KMS-11 (cell line): ENCODE results near the gene RABAC1.

Source experiments
- H2AFZ ChIP-seq: fragments of 200-600 bp; sonication (generic); 2 replicates; pipeline ENCODE4 v1.6.1; 2016; ENCODE audit warnings: antibody characterized with exemption, mixed run types, low read depth
- H3K27ac ChIP-seq: fragments of 200-600 bp; sonication (generic); 2 replicates; pipeline ENCODE4 v1.6.1; 2016; ENCODE audit warnings: mild to moderate bottlenecking, mixed run types
- H3K27me3 ChIP-seq: fragments of 200-600 bp; sonication (generic); 2 replicates; pipeline ENCODE4 v1.6.1; 2017; ENCODE audit warnings: mild to moderate bottlenecking, low read depth, mixed run types, moderate library complexity; ENCODE audit not compliant: insufficient read depth
- H3K36me3 ChIP-seq: fragments of 200-600 bp; sonication (generic); 2 replicates; pipeline ENCODE4 v1.6.1; 2017; ENCODE audit warnings: mild to moderate bottlenecking, mixed run types; ENCODE audit not compliant: insufficient read depth
- H3K4me1 ChIP-seq: fragments of 200-600 bp; sonication (generic); 2 replicates; pipeline ENCODE4 v1.6.1; 2016; ENCODE audit warnings: mild to moderate bottlenecking, low read depth, mixed run types; ENCODE audit not compliant: poor library complexity, severe bottlenecking
- H3K4me2 ChIP-seq: fragments of 200-600 bp; sonication (generic); 2 replicates; pipeline ENCODE4 v1.7.0; 2016; ENCODE audit warnings: mild to moderate bottlenecking, mixed run types
- H3K4me3 ChIP-seq: fragments of 200-600 bp; sonication (generic); IDR thresholded peaks from 2 replicates; pipeline ENCODE4 v1.6.1; 2017; ENCODE audit warnings: low read depth, low read length, mixed read lengths; ENCODE audit not compliant: insufficient read depth
- H3K79me2 ChIP-seq: fragments of 200-600 bp; sonication (generic); 2 replicates; pipeline ENCODE4 v1.6.1; 2016; ENCODE audit warnings: low read depth, mixed run types; ENCODE audit not compliant: insufficient read depth
- H3K9ac ChIP-seq: fragments of 200-600 bp; sonication (generic); 2 replicates; pipeline ENCODE4 v1.6.1; 2016; ENCODE audit warnings: mild to moderate bottlenecking, mixed run types
- H4K20me1 ChIP-seq: fragments of 200-600 bp; sonication (generic); 2 replicates; pipeline ENCODE4 v1.6.1; 2016; ENCODE audit warnings: mild to moderate bottlenecking, mixed run types; ENCODE audit not compliant: insufficient read depth
- CTCF ChIP-seq: fragments of 200-600 bp; sonication (generic); conservative IDR thresholded peaks from 2 replicates; pipeline ENCODE4 v1.6.1; 2017; ENCODE audit warnings: low read depth, mild to moderate bottlenecking, antibody characterized with exemption, low read length, moderate library complexity, mixed read lengths

The RABAC1 gene

GRCh38 chr19:41947091-41947490 lies 12.0 kb downstream of the RABAC1 start:
- Histone ChIP-seq H3K79me2 (no peaks in the 10 kb centered on the region), H3K4me1 (peaks cover 35% of the 10 kb centered on the region), H2AFZ (no peak overlapping the region), H3K27me3 (no peaks in the 10 kb centered on the region), H3K9ac (no peak overlapping the region), H3K4me3 (no peak overlapping the region), H3K36me3 (no peaks in the 10 kb centered on the region), H3K4me2 (no peak overlapping the region), H4K20me1 (0 out of 2 replicates have a peak, but pooled peaks cover 3% of the 10 kb centered on the region), H3K27ac (no peak overlapping the region)
- no peak for TF ChIP-seq CTCF

DNA sequence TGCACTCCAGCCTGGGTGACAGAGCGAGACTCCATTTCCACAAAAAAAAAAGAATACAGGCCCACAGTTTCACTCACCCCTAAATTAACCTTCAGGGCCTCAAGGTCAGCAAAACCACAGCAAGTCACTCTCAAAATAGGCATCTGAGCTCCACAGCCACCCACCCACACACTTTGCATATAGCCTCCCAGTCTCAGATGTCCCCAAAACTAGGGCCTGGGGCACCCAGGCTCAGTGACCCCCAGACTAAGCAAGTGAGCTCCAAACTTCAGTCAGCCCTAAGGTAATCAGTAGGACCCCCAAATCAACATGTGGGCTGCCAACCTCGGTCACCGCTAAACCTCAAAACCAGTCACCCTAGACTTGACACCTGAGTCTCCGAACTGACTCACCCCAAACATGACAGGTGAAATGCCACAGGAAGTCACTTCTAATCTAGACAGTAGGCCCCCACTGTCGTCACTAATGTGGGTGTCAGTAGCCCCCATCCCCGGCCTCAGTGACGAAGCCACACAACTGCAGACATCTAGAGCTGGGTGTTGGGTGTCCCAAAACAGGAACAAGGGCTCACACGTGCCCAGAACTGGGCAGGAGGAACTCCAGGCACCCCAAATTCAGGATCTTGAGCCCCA lies 13.9 kb downstream of the RABAC1 start:
- H3K4me1 ChIP-seq, result peaks cover 29% of the 10 kb centered on the region
- no peak overlapping the region; the same call in 1 of the 2 replicates for H3K9ac ChIP-seq
- no peaks in the 10 kb centered on the region for H4K20me1 ChIP-seq
- no peak overlapping the region for H3K4me3 ChIP-seq
- peaks cover 3% of the 10 kb centered on the region; the same call in 1 of the 2 replicates for H3K27me3 ChIP-seq
- TF ChIP-seq CTCF, result no peak
- no peaks in the 10 kb centered on the region for H3K36me3 ChIP-seq
- peak overlapping the region; percentile 22; the same call in 1 of the 2 replicates for H2AFZ ChIP-seq
- H3K27ac ChIP-seq, result peak overlapping the region; percentile 26; the same call in 1 of the 2 replicates
- peak overlapping the region; percentile 65 for H3K4me2 ChIP-seq
- no peaks in the 10 kb centered on the region for H3K79me2 ChIP-seq

DNA sequence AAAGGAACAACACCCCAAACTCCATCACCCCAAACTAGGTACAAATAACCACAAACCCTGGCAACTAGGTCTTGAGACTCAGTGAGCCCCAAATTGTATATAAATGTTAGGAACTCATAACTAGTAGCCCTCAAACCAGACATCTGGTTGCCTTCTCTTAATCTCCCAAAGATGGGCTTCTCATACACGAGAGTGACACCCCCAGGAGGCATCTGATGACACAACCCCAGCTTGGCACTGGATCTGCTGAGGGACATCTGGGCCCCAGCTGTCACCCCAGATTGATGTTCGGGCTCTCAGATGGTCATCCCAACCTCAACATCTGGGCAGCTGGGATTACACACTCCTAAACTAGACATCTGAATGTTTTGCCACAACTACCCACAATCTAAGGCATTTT lies 14.8 kb downstream of the RABAC1 start:
- Histone ChIP-seq H3K27ac (no peak overlapping the region), H3K4me3 (no peak overlapping the region), H2AFZ (no peak overlapping the region), H3K79me2 (no peaks in the 10 kb centered on the region), H3K27me3 (peaks cover 8% of the 10 kb centered on the region; the same call in 1 of the 2 replicates), H3K9ac (no peak overlapping the region; the same call in 1 of the 2 replicates), H3K4me2 (peak overlapping the region; percentile 65), H3K4me1 (peaks cover 29% of the 10 kb centered on the region), H4K20me1 (no peaks in the 10 kb centered on the region), H3K36me3 (no peaks in the 10 kb centered on the region)
- TF ChIP-seq CTCF, result no peak

- Histone ChIP-seq H3K4me3 (no peak overlapping the region), H3K79me2 (no peaks in the 10 kb centered on the region), H4K20me1 (no peaks in the 10 kb centered on the region), H3K36me3 (no peaks in the 10 kb centered on the region), H3K27me3 (peaks cover 24% of the 10 kb centered on the region), H2AFZ (no peak overlapping the region), H3K4me1 (peaks cover 29% of the 10 kb centered on the region), H3K9ac (no peak overlapping the region), H3K4me2 (no peak overlapping the region), H3K27ac (no peak overlapping the region)
- no peak for TF ChIP-seq CTCF
Observed at GRCh38 chr19:41941410-41942202, 17.5 kb downstream of the RABAC1 start.
